Measurements from ENCODE around the gene BCKDK.
"Not testable (repeated sequence)": the region's sequence is repeated elsewhere in the genome, so short reads cannot be mapped to it uniquely, and the experiment has no call there.

The BCKDK gene

DNA sequence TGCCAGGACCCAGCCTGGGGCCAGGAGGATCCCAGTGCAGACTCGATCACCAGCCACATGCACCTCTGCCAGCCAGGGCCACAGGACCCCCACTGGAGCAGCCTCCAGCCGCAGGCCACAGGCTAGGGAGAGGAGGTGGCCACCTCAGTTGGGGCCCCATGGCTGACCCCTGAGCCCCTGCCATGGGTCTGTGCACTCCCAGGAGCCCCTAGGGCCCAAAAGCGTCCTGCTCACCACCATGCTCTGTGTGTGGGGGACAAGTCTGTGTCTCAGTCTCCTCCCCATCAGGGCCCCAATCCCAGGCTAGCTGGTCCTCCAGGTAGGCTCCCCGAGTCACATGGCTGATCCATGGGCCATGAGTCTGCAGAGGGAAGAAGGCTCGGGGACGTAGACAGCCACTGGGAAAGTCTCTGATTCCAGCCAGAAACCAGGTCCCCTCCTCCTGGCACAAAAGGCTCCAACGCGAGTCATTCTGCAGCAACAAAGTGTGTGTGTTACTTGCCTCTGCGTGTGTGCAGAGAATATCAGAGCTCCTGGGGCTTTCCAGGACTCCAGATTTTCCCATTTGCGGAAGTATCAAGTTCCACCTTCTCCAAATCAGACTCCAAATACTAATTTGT is 33.4 kb downstream of the BCKDK start:
- Histone ChIP-seq H4K20me1 (ENCODE audit: insufficient read depth) (no peaks in the 10 kb centered on the region), H2AFZ (ENCODE audit: low read depth) (peak overlapping the region; percentile 77), H3K4me3 (IDR thresholded peaks at IDR 0.05; ENCODE audit: insufficient read depth, low read depth, low read length) (no peak overlapping the region), H3K4me1 (ENCODE audit: low read depth, poor library complexity, severe bottlenecking) (peaks cover 19% of the 10 kb centered on the region), H3K27ac (peak overlapping the region; percentile 35; the same call in 1 of the 2 replicates), H3K36me3 (ENCODE audit: insufficient read depth) (no peaks in the 10 kb centered on the region), H3K27me3 (ENCODE audit: insufficient read depth, low read depth) (no peaks in the 10 kb centered on the region; the same call in 1 of the 2 replicates), H3K9ac (peak overlapping the region; percentile 37; the same call in 1 of the 2 replicates), H3K4me2 (peak overlapping the region; percentile 85), H3K79me2 (ENCODE audit: insufficient read depth, low read depth) (no peaks in the 10 kb centered on the region)
- TF ChIP-seq, protein P1, sequence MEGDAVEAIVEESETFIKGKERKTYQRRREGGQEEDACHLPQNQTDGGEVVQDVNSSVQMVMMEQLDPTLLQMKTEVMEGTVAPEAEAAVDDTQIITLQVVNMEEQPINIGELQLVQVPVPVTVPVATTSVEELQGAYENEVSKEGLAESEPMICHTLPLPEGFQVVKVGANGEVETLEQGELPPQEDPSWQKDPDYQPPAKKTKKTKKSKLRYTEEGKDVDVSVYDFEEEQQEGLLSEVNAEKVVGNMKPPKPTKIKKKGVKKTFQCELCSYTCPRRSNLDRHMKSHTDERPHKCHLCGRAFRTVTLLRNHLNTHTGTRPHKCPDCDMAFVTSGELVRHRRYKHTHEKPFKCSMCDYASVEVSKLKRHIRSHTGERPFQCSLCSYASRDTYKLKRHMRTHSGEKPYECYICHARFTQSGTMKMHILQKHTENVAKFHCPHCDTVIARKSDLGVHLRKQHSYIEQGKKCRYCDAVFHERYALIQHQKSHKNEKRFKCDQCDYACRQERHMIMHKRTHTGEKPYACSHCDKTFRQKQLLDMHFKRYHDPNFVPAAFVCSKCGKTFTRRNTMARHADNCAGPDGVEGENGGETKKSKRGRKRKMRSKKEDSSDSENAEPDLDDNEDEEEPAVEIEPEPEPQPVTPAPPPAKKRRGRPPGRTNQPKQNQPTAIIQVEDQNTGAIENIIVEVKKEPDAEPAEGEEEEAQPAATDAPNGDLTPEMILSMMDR (conservative IDR thresholded peaks at IDR 0.05; ENCODE audit: low read depth, low read length), result no peak

DNA sequence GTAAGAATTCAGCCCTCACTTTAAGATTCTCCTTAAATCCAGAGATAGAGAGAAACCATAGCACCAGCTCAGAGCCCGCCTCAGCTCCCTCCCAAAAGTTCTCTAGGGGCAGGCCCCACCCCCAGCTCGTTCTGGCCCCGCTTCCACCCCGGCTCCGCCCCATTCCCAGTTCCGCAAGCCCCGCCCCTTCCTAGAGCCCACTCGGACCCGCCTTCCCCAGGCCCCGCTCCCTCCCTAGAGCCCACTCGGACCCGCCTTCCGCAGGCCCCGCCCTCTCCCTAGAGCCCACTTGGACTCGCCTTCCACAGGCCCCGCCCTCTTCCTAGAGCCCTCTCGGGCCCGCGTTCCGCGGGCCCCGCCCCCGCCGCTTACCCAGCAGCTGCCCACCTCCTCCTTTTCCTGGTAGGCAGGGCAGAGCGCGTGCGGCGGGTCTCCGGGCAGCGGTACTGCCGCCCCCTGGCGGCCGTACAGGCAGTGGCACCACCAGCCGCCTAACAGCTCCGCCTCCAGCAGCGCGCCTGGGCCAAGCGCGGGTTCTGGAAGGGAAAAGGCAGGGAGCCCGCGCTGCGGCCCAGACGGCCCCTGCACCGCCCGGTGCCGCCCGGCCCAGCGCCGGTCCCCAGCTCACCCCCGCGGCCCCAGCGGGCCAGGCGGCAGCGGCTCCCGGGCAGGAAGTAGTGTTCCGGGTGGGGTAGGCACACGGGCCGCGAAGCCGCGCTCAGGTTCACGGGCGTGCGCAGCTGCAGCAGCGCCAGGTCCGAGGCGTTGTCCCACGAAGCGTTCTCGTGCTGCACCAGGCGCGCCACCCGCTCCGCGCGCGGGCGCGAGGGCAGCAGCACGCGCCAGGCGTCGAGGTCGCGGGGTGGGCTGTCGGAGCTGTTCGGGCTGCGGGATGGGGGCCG is 34.2 kb downstream of the BCKDK start:
- no peaks in the 10 kb centered on the region for H4K20me1 ChIP-seq (ENCODE audit: insufficient read depth)
- peaks cover 19% of the 10 kb centered on the region for H3K4me1 ChIP-seq (ENCODE audit: low read depth, poor library complexity, severe bottlenecking)
- no peaks in the 10 kb centered on the region for H3K36me3 ChIP-seq (ENCODE audit: insufficient read depth)
- TF ChIP-seq, protein P1 (conservative IDR thresholded peaks at IDR 0.05; ENCODE audit: low read depth, low read length), result peak; percentile 88
- peak overlapping the region; percentile 85 for H3K4me2 ChIP-seq
- H3K27ac ChIP-seq, result peak overlapping the region; percentile 35
- H3K27me3 ChIP-seq (ENCODE audit: insufficient read depth, low read depth), result no peaks in the 10 kb centered on the region; the same call in 1 of the 2 replicates
- H2AFZ ChIP-seq (ENCODE audit: low read depth), result peak overlapping the region; percentile 98
- no peaks in the 10 kb centered on the region for H3K79me2 ChIP-seq (ENCODE audit: insufficient read depth, low read depth)
- no peak overlapping the region for H3K4me3 ChIP-seq (IDR thresholded peaks at IDR 0.05; ENCODE audit: insufficient read depth, low read depth, low read length)
- H3K9ac ChIP-seq, result peak overlapping the region; percentile 58; the same call in 1 of the 2 replicates

DNA sequence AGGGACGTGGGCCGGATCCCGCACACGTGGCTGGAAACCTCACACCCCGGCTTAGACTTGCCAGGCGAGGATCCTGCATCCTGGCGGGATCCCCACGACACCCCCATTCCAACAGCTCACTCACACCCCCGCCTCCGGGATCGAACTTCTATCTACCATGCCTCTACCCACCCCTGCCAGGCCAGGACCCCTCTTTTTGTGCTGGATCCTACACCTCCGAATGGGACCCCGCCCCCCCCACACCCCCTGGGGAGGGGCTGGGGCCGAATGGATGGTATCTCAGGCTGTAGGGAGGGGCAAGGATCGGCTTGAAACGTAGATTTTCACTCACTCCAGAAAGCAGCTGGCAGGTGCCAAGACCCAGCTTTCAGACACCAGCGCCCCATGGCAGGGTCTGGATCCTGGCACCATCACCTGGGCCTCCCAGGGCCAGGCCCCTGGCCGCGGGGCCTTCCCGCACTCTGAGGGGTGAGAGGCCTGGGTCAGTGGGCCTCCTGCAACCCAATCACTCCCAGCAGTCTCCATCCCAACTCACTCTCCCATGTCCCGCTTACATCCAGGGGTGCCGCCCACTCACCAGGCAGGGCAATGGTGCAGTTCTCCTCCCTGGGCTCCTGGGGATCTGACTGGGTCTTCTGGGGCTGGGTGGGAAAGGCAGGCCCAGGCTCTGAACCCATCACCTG is 35.0 kb downstream of the BCKDK start:
- H2AFZ ChIP-seq (ENCODE audit: low read depth), result peak overlapping the region; percentile 98
- H3K4me3 ChIP-seq (IDR thresholded peaks at IDR 0.05; ENCODE audit: insufficient read depth, low read depth, low read length), result no peak overlapping the region
- no peaks in the 10 kb centered on the region for H4K20me1 ChIP-seq (ENCODE audit: insufficient read depth)
- TF ChIP-seq, protein P1 (conservative IDR thresholded peaks at IDR 0.05; ENCODE audit: low read depth, low read length), result no peak
- H3K9ac ChIP-seq, result peak overlapping the region; percentile 58; the same call in 1 of the 2 replicates
- H3K4me2 ChIP-seq, result peak overlapping the region; percentile 77
- no peaks in the 10 kb centered on the region for H3K79me2 ChIP-seq (ENCODE audit: insufficient read depth, low read depth)
- no peaks in the 10 kb centered on the region; the same call in 1 of the 2 replicates for H3K27me3 ChIP-seq (ENCODE audit: insufficient read depth, low read depth)
- H3K27ac ChIP-seq, result no peak overlapping the region
- peaks cover 19% of the 10 kb centered on the region for H3K4me1 ChIP-seq (ENCODE audit: low read depth, poor library complexity, severe bottlenecking)
- no peaks in the 10 kb centered on the region for H3K36me3 ChIP-seq (ENCODE audit: insufficient read depth)

DNA sequence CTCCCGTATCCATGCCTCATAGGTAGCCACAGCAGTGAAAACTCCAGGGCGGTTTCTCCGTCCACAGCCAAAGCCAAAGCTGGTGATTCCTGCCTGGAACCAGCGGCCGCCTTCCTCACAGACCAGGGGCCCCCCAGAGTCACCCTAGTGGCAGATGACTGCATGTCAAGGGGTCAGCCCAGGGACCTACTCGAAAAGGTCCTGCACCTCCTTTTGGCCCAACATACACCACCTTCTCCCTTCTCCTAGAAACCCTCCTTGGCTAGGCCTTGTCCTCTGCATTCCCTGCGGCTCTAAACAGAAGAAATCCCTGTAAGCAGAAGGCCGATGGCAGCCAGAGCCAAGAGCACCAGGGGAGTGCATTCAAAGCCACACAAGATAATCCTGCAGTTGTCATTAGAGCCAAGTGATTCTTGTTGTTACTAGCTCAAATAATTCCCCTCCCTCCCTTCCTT is 35.5 kb downstream of the BCKDK start:
- Histone ChIP-seq H3K27me3 (ENCODE audit: insufficient read depth, low read depth) (no peaks in the 10 kb centered on the region; the same call in 1 of the 2 replicates), H3K79me2 (ENCODE audit: insufficient read depth, low read depth) (no peaks in the 10 kb centered on the region), H4K20me1 (ENCODE audit: insufficient read depth) (no peaks in the 10 kb centered on the region), H3K4me1 (ENCODE audit: low read depth, poor library complexity, severe bottlenecking) (peaks cover 19% of the 10 kb centered on the region), H3K9ac (no peak overlapping the region), H3K4me2 (no peak overlapping the region), H2AFZ (ENCODE audit: low read depth) (no peak overlapping the region), H3K4me3 (IDR thresholded peaks at IDR 0.05; ENCODE audit: insufficient read depth, low read depth, low read length) (no peak overlapping the region), H3K36me3 (ENCODE audit: insufficient read depth) (no peaks in the 10 kb centered on the region), H3K27ac (no peak overlapping the region)
- TF ChIP-seq, protein P1 (conservative IDR thresholded peaks at IDR 0.05; ENCODE audit: low read depth, low read length), result no peak

DNA sequence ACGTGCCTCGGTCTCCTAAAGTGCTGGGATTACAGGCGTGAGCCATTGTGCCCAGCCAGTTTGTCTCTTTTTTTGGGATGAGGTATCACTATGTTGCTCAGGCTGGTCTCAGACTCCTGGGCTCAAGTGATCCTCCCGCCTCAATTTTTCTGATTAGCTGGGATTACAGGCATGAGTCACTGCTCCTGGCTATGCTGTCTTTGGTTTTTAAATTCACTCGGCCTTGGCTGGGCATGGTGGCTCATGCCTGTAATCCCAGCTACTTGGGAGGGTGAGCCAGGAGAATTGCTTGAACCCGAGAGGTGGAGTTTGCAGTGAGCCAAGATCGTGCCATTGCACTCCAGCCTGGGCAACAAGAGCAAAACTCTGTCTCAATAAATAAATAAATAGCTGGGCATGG is 36.2 kb downstream of the BCKDK start:
- H4K20me1 ChIP-seq (ENCODE audit: insufficient read depth); H3K36me3 ChIP-seq (ENCODE audit: insufficient read depth); H3K4me2 ChIP-seq; H3K9ac ChIP-seq; H3K79me2 ChIP-seq (ENCODE audit: insufficient read depth, low read depth); H2AFZ ChIP-seq (ENCODE audit: low read depth); H3K27me3 ChIP-seq (ENCODE audit: insufficient read depth, low read depth); H3K4me3 ChIP-seq (IDR thresholded peaks at IDR 0.05; ENCODE audit: insufficient read depth, low read depth, low read length); H3K27ac ChIP-seq: not testable (repeated sequence)
- H3K4me1 ChIP-seq (ENCODE audit: low read depth, poor library complexity, severe bottlenecking), result peaks cover 19% of the 10 kb centered on the region

Data from KMS-11 (cell line).